HG02943 (cell line): ENCODE measurements around the gene SLC22A1.

Experiments used
- ATAC-seq: cut with Tn5 transposase; IDR thresholded peaks from one replicate; pipeline ENCODE4 v1.9.1; 2021; ENCODE audit warnings: mild to moderate bottlenecking, low read depth, moderate library complexity; ENCODE audit not compliant: unreplicated experiment

The SLC22A1 gene

GRCh38 chr6:160203522-160203921 lies 81.9 kb downstream of the SLC22A1 start:
- ATAC-seq = no peak

- ATAC-seq = no peak
These were observed 82.3 kb downstream of the SLC22A1 start for GRCh38 chr6:160203953-160204352.

GRCh38 chr6:160204710-160205109 lies 83.1 kb downstream of the SLC22A1 start:
- ATAC-seq = no peak

GRCh38 chr6:160207618-160208017 lies 86.0 kb downstream of the SLC22A1 start:
- no peak for ATAC-seq
